ENCODE data around the gene PHLDA2.

PHLDA2 gene

GRCh38 chr11:2882396-2883110 lies 46.7 kb downstream of the PHLDA2 start:
- H3K27ac ChIP-seq (ENCODE audit: insufficient read depth, low read depth, low read length, poor library complexity, severe bottlenecking), result peak overlapping the region; percentile 36

GRCh38 chr11:2881981-2882375 lies 47.2 kb downstream of the PHLDA2 start:
- H3K27me3 ChIP-seq (ENCODE audit: control insufficient read depth, insufficient read depth, low read length, poor library complexity, severe bottlenecking), result peaks cover 28% of the 10 kb centered on the region
- no peak overlapping the region for H3K27ac ChIP-seq (ENCODE audit: insufficient read depth, low read depth, low read length, poor library complexity, severe bottlenecking)
- H3K9me3 ChIP-seq (ENCODE audit: control insufficient read depth, low read length), result no peaks in the 10 kb centered on the region
- WGBS, 2 experiments, result 63 to 75% methylated on average over 12 of the region's 12 CpGs
- no peaks in the 10 kb centered on the region for H3K36me3 ChIP-seq (ENCODE audit: control insufficient read depth, insufficient read depth, low read length)
- H3K4me3 ChIP-seq (ENCODE audit: insufficient read depth, low read depth, low read length), result no peak overlapping the region
- H3K4me1 ChIP-seq (ENCODE audit: control insufficient read depth, insufficient read depth, low read length), result peaks cover 24% of the 10 kb centered on the region

More at GRCh38 chr11:2882396-2883110, 46.7 kb downstream of the PHLDA2 start:
- H3K36me3 ChIP-seq (ENCODE audit: control insufficient read depth, insufficient read depth, low read length), result no peaks in the 10 kb centered on the region
- peaks cover 30% of the 10 kb centered on the region for H3K4me1 ChIP-seq (ENCODE audit: control insufficient read depth, insufficient read depth, low read length)
- H3K27me3 ChIP-seq (ENCODE audit: control insufficient read depth, insufficient read depth, low read length, poor library complexity, severe bottlenecking), result peaks cover 34% of the 10 kb centered on the region
- H3K4me3 ChIP-seq (ENCODE audit: insufficient read depth, low read depth, low read length), result no peak overlapping the region
- 83 to 84% methylated on average over 11 of the region's 11 CpGs for WGBS, 2 experiments
- no peaks in the 10 kb centered on the region for H3K9me3 ChIP-seq (ENCODE audit: control insufficient read depth, low read length)

DNA sequence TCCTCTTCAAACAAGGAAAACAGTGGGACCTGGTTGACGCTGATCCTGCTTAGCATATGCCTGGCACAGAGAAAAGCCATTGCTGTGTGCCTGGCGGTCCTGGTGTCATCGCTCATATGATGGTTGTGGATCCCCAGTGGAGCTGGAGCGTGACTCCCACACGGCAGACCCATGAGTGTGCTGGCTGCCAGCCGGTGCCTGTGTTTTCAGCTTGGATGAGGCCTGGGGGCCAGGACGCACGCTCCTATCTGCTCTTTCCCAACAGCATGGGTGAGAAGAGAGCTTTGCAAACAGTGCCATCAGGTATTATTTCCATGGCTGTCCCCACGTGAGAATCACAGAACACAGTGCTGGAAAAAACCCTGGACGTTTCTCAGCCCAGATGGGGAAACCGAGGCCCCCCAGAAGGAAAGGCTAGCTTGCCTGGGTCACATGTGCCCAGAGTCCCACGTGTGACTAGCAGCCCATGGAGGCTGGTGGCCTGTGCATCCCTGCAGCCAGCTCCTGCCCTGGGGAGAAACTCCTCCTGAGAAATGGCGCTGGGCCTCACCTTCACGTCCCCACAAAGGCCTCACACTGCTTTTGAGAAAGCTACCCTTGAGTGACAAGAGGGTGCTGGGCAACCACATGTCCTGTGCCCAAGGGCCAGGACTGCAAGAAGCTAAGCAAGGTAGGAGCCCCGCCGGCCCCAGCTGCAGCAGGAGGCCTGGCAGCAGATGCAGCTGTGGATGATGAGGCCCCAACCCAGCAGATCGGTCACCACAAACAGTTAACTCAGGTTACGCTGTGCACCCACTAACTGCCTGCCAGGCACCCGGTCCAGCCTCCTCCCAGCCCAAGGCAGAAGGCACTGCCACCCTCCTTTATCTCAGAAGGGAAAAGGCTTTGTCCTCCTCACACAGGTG lies 47.9 kb downstream of the PHLDA2 start:
- H3K9me3 ChIP-seq (ENCODE audit: control insufficient read depth, low read length), result no peaks in the 10 kb centered on the region
- H3K27me3 ChIP-seq (ENCODE audit: control insufficient read depth, insufficient read depth, low read length, poor library complexity, severe bottlenecking), result peaks cover 23% of the 10 kb centered on the region
- H3K36me3 ChIP-seq (ENCODE audit: control insufficient read depth, insufficient read depth, low read length), result no peaks in the 10 kb centered on the region
- 88 to 90% methylated on average over 19 of the region's 19 CpGs for WGBS, 2 experiments
- no peak overlapping the region for H3K4me3 ChIP-seq (ENCODE audit: insufficient read depth, low read depth, low read length)
- peaks cover 20% of the 10 kb centered on the region for H3K4me1 ChIP-seq (ENCODE audit: control insufficient read depth, insufficient read depth, low read length)
- H3K27ac ChIP-seq (ENCODE audit: insufficient read depth, low read depth, low read length, poor library complexity, severe bottlenecking), result no peak overlapping the region

GRCh38 chr11:2880646-2881045 lies 48.6 kb downstream of the PHLDA2 start:
- Histone ChIP-seq H3K27me3 (ENCODE audit: control insufficient read depth, insufficient read depth, low read length, poor library complexity, severe bottlenecking) (peaks cover 23% of the 10 kb centered on the region), H3K9me3 (ENCODE audit: control insufficient read depth, low read length) (no peaks in the 10 kb centered on the region), H3K4me1 (ENCODE audit: control insufficient read depth, insufficient read depth, low read length) (peaks cover 20% of the 10 kb centered on the region), H3K27ac (ENCODE audit: insufficient read depth, low read depth, low read length, poor library complexity, severe bottlenecking) (no peak overlapping the region), H3K4me3 (ENCODE audit: insufficient read depth, low read depth, low read length) (no peak overlapping the region), H3K36me3 (ENCODE audit: control insufficient read depth, insufficient read depth, low read length) (no peaks in the 10 kb centered on the region)
- 91 to 93% methylated on average over 7 of the region's 7 CpGs for WGBS, 2 experiments

DNA sequence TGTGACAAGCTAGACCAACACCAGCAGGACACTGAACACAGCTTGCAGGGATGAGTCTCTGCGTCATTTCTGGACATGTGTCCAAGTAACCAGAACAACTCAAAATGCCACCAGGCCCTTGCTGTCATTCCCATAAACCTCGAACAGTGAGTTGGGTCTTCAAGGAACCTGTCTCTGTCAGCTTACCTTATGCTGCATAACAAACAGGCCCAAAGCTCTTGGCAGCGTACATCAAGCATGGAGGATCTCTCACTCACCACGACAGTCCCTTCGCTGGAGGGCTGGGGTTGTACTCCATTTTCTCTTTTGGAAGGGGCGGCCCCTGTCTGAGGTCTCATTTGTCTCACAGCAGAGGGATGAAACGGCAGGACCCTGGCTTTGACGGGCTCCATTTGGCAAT lies 50.4 kb downstream of the PHLDA2 start:
- WGBS, 2 experiments, result 94 to 95% methylated on average over 8 of the region's 8 CpGs

More for the DNA sequence above, 50.4 kb downstream of the PHLDA2 start:
- Histone ChIP-seq H3K36me3 (ENCODE audit: control insufficient read depth, insufficient read depth, low read length) (no peaks in the 10 kb centered on the region), H3K27ac (ENCODE audit: insufficient read depth, low read depth, low read length, poor library complexity, severe bottlenecking) (no peak overlapping the region), H3K9me3 (ENCODE audit: control insufficient read depth, low read length) (no peaks in the 10 kb centered on the region), H3K27me3 (ENCODE audit: control insufficient read depth, insufficient read depth, low read length, poor library complexity, severe bottlenecking) (peaks cover 16% of the 10 kb centered on the region), H3K4me1 (ENCODE audit: control insufficient read depth, insufficient read depth, low read length) (peaks cover 20% of the 10 kb centered on the region), H3K4me3 (ENCODE audit: insufficient read depth, low read depth, low read length) (no peak overlapping the region)
